ENCODE measurements around the gene POLD4. TPM values are rescaled to one million over a fixed set of nuclear protein-coding genes. Genes with fewer than 3 reads are reported as not detected.

POLD4 gene
- total RNA-seq, 1 experiment from 2014 or later = 39.4 TPM

GRCh38 chr11:67317888-67318555 lies 35.3 kb downstream of the POLD4 start:
- no peak for DNase-seq (ENCODE audit: low read depth)

DNA sequence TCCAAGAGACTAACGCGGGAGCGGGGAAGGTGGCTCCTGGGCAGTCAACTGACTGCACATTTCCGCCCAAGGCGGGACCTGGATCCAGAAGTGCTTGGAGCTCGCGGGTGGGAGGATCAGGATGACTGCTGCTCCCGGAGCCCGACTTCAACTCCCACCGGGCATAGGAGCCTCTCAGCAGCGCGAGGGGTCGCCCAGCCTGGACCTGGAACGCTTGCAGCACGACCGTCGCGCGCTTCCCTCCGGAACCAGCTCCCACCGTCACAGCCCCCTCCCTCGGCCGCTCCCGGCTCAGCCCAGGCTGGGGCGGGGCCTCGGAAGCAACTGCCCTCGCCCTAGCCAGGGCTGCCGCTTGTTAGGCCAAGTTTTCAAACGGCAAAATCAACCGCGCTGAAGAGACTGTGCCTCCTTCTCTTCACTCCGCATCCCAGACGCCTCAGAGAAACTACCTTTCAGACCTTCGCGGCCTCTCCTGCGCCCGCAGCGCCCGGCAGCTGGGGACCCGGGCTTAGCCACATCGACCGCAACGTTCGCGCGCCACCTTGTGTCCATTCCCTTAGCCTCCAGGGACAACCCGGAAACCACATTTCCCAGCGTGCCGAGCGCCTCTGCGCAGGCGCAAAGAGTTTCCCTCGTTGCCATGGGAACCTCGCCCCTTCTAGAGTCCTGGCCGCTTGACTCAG lies 36.0 kb downstream of the POLD4 start:
- DNase-seq (ENCODE audit: low read depth) = peak; percentile 93

DNA sequence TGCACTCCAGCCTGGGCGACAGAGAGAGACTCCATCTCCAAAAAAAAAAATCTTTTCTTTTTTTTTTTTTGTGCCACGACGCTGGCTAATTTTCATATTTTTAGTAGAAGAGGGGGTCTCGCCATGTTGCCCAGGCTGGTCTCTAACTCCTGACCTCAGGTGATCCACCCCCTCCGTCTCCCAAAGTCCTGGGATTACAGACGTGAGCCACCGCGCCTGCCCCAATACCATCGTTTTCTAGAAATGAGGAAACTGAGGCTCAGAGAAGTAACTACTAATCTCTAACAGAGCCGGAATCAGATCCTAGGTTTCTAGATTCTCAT lies 36.5 kb downstream of the POLD4 start:
- no peak for DNase-seq (ENCODE audit: low read depth)

DNA sequence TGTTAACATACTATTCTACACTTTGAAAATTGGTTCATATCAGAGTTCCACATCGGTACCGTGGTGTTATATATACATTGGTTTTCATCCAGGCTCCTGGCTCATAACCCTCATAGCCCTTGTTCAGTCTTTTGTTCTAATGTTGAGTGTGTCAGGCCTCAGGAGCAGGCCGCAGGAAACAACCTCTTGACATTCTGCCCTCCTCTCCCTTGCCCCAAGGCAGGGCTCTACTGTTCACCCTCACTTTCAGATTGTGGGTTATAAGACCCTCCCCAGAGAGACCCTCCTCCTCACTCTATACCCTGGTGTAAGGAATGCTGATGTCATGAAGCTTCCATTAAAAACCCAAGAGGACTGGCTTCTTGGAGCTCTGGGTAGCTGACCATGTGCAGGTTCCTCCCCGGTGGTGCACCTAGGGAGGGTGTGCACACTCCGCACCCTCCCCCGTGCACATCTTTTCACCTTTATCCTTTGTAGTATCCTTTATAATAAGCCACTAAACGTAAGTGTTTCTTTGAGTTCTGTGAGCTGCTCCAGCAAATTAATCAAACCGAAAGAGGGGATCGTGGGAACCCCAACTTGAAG lies 37.9 kb downstream of the POLD4 start:
- no peak for DNase-seq (ENCODE audit: low read depth)

DNA sequence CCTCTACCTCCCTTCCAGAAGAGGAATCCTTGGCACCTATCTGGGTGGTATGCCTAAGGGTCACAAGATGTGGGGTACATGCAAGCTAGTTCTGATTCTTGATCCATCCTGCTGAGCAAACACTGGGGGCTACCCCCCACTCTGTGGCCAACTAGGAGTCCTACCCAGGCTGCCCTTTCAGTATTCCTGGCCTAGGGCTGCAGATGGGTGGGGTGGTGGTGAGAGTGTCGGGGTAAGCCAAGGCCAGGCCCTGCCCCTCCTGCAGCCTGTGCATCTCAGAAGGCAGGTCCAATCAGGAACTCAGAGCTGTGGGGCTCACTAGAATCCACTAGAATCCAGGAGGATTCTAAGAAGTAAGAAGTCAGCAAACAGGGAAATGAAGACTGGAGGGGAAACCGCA lies 39.1 kb downstream of the POLD4 start:
- DNase-seq (ENCODE audit: low read depth) = no peak

DNA sequence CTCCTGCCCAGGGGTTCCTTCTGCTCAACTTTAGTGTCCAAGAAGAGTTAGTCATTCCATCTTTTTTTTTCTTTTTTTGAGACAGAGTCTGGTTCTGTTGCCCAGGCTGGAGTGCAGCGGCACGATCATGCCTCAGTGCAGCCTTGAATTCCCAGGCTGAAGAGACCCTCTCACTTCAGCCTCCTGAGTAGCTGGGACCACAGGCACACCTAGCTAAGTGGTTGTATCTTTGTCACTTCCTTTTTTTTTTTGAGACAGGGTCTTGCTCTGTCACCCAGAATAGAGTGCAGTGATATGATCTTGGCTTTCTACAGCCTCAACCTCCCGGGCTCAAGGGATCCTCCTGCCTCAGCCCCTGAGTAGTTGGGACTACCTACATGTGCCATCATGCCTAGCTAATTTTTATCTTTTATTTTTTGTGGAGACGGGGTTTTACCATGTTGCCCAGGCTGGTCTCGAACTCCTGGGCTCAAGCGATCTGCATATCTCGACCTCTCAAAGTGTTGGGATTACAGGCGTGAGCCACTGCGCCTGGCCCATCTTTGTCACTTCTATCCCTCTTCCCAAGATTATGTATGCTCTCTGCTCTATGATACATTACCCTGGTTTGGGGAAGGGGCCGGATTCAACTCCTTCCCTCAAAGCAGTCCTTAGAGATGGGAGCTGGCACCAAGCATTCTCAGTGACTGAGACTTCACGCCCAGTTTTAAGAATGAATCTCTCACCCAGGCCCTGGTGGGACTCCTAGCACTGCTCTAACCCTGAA lies 40.0 kb downstream of the POLD4 start:
- DNase-seq (ENCODE audit: low read depth) = no peak

DNA sequence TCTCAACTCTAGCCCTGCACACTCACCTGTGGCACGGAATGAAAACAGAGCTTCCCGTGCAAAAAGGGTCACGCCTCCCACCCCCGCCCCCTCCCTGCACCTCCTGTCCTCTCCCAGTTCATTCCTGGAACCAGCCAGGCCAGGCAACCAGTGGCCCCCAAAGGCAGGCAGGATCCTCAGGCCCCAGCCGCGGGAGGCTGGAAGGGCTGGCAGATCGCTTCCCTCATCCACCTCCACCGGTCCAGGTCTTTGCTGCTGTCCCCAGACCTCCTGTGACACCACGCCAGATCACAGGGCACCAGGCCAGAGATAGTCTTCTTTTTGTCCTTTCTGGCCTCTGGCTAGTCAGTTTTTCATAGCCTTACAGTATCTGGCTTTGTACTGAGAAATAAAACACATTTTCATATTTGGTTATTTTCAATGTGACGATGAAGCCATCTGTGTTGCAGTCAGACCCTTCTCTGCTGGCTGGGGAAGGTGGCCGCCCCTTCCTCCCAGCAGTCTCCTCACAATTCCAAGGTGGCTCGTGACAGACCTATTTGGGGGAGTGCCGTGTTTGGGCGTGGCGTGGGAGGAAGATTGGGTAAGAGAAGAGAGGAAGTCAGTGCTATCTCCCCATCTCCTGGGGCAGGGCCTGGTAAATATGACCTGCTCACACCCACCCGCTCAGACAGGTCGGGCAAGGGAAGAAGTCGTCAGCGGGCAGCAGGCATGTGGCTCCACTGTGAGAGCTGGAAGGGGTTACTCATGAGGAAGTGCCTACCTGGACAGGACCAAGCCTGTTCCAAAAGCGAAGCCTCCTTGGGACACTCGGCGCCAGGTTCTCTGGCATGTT lies 40.9 kb downstream of the POLD4 start:
- DNase-seq (ENCODE audit: low read depth) = no peak

- no peak for DNase-seq (ENCODE audit: low read depth)
These were observed 41.7 kb downstream of the POLD4 start for GRCh38 chr11:67311556-67312082.

DNA sequence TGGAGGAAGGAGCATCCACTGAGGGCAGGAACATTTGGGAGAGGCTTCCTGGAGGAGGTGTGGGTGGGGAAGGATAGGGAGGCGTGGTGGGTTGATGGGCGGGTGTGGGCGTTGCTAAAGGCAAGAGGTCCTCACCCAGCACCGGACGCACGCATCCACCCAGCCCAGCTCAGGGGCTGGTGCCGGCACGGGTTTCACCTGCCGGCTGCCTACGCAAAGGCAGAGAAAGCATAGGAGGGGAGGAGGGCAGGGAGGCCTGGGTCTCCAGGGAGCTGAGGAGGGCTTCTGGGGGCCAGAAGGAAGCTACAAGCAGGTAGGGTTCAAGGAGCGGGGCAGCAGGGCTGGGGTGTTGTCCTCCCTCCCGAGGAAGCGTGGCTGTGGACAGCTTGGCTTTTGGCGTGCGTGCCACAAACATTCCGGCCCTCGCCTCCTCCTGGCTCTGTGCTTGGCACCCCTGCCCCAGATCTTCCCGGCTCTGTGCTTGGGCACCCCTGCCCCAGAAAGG lies 42.2 kb downstream of the POLD4 start:
- no peak for DNase-seq (ENCODE audit: low read depth)

DNA sequence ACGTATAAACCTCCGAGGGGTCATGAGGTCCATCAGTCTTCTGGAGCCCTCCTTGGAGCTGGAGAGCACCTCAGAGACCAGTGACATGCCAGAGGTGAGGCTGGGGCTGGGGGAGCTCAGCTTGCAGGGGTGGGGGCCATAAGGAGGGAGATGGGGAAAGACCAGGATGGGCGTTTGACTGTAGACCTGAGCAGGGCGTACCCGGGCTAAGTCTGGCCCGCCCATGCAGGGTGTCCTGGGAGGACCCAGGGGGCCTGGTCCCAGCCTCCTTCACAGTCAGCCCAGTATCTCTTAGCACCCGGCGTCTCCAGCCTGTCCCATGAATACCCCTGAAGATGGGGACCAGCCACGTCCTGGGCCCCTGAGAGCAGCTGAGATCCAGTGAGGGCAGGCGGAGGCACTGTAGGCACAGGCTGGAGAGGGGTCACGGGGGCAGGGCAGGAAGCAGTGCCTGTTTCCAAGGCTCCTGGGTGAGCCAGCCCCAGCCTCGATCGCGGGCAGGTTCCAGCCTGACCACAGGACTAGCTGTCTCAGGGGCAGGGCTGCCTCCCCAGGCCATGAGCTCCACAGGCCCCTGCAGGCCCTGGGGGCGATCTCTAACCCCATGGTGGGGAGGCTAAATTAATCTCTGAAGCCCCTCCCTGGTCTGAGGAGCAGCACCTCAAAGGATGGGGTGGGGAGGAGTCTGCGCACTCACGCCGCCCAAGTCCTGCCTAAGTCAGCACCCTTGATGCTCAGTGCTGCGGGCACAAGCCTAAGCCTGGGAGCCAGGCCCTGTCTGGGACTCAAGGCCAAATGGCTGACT lies 42.9 kb downstream of the POLD4 start:
- no peak for DNase-seq (ENCODE audit: low read depth)

- no peak for DNase-seq (ENCODE audit: low read depth)
These were observed 43.7 kb downstream of the POLD4 start for GRCh38 chr11:67309661-67310061.

GRCh38 chr11:67309166-67309565 lies 44.2 kb downstream of the POLD4 start:
- no peak for DNase-seq (ENCODE audit: low read depth)

- no peak for DNase-seq (ENCODE audit: low read depth)
These were observed 45.1 kb downstream of the POLD4 start for GRCh38 chr11:67308031-67308866.

- no peak for DNase-seq (ENCODE audit: low read depth)
These were observed 45.8 kb downstream of the POLD4 start for GRCh38 chr11:67307545-67308001.

DNA sequence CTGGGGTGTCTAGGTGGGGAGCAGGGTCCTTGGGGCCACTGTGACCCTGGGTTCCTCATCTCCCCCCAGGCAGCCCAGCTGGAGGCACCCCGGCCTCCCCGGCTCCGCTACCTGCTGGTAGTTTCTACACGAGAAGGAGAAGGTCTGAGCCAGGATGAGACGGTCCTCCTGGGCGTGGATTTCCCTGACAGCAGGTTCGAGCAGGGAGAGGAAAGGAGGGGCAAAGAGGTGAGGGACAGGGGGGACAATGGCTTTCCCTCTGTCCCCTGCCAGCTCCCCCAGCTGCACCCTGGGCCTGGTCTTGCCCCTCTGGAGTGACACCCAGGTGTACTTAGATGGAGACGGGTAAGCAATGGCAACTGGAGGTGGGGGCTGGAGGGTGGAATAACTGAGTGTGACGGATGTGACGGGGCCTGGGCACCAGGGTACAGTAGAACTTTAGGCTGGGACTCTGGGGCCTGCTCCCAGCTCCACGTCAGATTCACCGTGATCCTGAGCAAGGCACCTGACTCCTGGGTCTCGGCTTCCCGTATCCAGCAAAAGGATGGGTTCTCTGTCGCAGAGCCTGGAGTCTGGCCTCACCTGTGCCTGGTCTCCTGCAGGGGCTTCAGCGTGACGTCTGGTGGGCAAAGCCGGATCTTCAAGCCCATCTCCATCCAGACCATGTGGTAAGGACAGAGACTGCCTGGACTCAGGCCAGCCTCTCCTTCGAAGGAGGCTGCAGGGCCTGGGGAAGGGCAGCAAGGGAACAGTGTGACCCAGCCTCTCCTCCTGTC lies 46.4 kb downstream of the POLD4 start:
- DNase-seq (ENCODE audit: low read depth) = no peak

DNA sequence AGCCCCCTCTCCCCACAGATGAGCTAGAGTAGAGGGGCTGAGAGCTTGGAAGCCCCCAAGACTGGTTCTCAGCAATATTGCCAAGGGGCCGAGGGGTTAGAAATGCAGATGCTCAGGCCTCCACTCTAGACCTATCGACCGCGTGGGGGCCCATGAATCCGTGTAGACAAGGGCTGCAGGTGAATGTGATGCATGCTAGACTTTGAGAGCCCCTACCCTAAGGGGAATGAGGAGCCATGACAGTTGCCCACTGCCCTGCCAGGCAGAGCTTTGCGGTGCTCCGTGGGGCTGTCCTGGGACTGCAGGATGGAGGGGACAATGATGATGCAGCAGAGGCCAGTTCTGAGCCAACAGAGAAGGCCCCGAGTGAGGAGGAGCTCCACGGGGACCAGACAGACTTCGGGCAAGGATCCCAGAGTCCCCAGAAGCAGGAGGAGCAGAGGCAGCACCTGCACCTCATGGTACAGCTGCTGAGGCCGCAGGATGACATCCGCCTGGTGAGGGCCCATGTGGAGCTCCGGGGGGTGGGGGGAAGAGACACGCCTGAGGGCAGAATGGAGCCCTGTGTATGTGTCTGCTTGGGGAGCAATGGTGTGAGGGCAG lies 48.7 kb downstream of the POLD4 start:
- no peak for DNase-seq (ENCODE audit: low read depth)

- no peak for DNase-seq (ENCODE audit: low read depth)
These were observed 49.4 kb downstream of the POLD4 start for GRCh38 chr11:67303835-67304411.
